Measurements from ENCODE around the gene RPL7A.

The RPL7A gene

GRCh38 chr9:133367778-133368177 is 19.8 kb downstream of the RPL7A start:
- TF ChIP-seq CTCF (conservative IDR thresholded peaks at IDR 0.05; ENCODE audit: control insufficient read depth, insufficient read depth, low read depth, low read length): no peak
- no peak overlapping the region for H3K4me3 ChIP-seq (ENCODE audit: control insufficient read depth, low read depth, low read length)
- no peak for DNase-seq (ENCODE audit: low read depth)

- peak; percentile 50 for DNase-seq (ENCODE audit: low read depth)
Measured at GRCh38 chr9:133368249-133368881, 20.3 kb downstream of the RPL7A start.

GRCh38 chr9:133369422-133369821 is 21.4 kb downstream of the RPL7A start:
- no peak for TF ChIP-seq CTCF (conservative IDR thresholded peaks at IDR 0.05; ENCODE audit: control insufficient read depth, insufficient read depth, low read depth, low read length)
- H3K4me3 ChIP-seq (ENCODE audit: control insufficient read depth, low read depth, low read length): no peak overlapping the region
- no peak for DNase-seq (ENCODE audit: low read depth)

More at GRCh38 chr9:133368249-133368881, 20.3 kb downstream of the RPL7A start:
- TF ChIP-seq CTCF (conservative IDR thresholded peaks at IDR 0.05; ENCODE audit: control insufficient read depth, insufficient read depth, low read depth, low read length): no peak
- no peak overlapping the region for H3K4me3 ChIP-seq (ENCODE audit: control insufficient read depth, low read depth, low read length)

- DNase-seq (ENCODE audit: low read depth): no peak
- TF ChIP-seq CTCF (conservative IDR thresholded peaks at IDR 0.05; ENCODE audit: control insufficient read depth, insufficient read depth, low read depth, low read length): no peak
- no peak overlapping the region for H3K4me3 ChIP-seq (ENCODE audit: control insufficient read depth, low read depth, low read length)
Measured at GRCh38 chr9:133369933-133370332, 21.9 kb downstream of the RPL7A start.

GRCh38 chr9:133370685-133371084 is 22.7 kb downstream of the RPL7A start:
- H3K4me3 ChIP-seq (ENCODE audit: control insufficient read depth, low read depth, low read length): no peak overlapping the region
- no peak for TF ChIP-seq CTCF (conservative IDR thresholded peaks at IDR 0.05; ENCODE audit: control insufficient read depth, insufficient read depth, low read depth, low read length)
- DNase-seq (ENCODE audit: low read depth): no peak

- peak; percentile 76 for DNase-seq (ENCODE audit: low read depth)
- peak; percentile 2 for TF ChIP-seq CTCF (conservative IDR thresholded peaks at IDR 0.05; ENCODE audit: control insufficient read depth, insufficient read depth, low read depth, low read length)
- H3K4me3 ChIP-seq (ENCODE audit: control insufficient read depth, low read depth, low read length): peak overlapping the region; percentile 3
Measured at GRCh38 chr9:133371261-133371711, 23.3 kb downstream of the RPL7A start.

All from fibroblast of mammary gland (primary cell).